HG03196 (cell line): ENCODE measurements around the gene DALRD3.
"Not testable (repeated sequence)": the region's sequence is repeated elsewhere in the genome, so short reads cannot be mapped to it uniquely, and the experiment has no call there.

Experiments used
- ATAC-seq: cut with Tn5 transposase; IDR thresholded peaks from one replicate; pipeline ENCODE4 v1.9.1; 2021; ENCODE audit not compliant: unreplicated experiment

DALRD3 gene

DNA sequence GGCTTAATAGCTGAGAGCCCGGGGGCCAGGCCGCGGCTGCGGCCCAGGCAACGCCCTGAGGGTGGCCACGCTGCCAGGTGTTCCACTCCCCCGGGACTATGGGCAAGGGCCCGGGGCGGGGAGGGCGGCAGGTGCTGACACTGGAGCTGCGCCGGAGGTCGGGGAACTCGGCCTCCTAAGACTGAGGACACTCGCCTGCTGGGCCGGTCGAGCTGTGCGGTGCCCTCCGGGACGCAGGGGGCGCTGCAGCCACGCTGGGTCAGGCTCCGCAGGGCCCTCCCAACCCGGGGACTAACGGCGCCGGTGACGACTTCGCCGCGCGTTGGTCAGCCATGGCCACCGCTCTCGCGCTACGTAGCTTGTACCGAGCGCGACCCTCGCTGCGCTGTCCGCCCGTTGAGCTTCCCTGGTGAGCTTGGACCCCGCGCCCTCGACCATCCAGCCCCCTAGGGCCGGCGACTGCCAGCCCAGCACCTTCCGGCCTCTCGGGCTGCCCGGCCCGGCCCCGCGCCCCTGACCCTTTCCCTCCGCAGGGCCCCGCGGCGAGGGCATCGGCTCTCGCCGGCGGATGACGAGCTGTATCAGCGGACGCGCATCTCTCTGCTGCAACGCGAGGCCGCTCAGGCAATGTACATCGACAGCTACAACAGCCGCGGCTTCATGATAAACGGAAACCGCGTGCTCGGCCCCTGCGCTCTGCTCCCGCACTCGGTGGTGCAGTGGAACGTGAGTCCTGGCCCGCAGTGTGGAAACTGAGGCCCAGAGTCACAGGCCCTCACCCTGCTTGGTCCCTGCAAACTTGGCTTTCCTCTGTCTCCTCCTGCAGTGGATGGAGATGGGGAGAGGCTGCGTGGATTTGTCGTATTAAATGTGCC lies 3.7 kb upstream of the DALRD3 start, which contains the start of gene NDUFAF3:
NDUFAF3 (plus strand) TSS at position 309 of the 875 bp plus-strand sequence; CDS start at position 333, 24 bp downstream.
- ATAC-seq: peak; percentile 48

DNA sequence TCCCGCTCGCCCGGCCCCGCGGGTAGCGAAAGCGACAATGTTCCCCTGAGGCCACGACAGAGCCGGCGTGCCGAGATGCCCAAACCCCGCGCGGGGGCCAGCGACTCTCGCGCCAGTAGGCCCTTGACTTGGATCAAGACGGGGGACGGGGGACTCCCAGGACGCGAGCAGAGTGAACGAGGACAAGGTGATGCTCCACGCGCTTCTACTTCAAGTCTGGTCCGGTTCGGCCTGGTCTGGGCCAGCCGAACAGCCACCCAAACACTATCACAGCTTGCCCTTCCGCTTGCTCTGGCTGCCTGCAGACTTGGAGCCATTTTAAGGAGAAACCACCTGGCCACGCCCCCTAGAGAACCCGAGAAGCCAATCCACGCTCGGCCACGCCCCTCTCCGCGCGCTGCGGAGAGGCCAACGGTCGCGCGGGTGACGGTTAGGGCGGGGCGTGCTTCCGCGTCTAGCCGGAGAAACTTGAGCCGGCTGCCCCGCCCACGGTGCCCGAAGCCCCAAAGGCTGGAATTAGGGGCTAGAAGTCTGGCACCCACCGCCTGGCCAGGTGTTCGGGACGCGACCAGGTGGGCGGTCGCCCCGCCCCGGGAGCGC lies 2.9 kb upstream of the DALRD3 start:
- ATAC-seq: peak; percentile 41

DNA sequence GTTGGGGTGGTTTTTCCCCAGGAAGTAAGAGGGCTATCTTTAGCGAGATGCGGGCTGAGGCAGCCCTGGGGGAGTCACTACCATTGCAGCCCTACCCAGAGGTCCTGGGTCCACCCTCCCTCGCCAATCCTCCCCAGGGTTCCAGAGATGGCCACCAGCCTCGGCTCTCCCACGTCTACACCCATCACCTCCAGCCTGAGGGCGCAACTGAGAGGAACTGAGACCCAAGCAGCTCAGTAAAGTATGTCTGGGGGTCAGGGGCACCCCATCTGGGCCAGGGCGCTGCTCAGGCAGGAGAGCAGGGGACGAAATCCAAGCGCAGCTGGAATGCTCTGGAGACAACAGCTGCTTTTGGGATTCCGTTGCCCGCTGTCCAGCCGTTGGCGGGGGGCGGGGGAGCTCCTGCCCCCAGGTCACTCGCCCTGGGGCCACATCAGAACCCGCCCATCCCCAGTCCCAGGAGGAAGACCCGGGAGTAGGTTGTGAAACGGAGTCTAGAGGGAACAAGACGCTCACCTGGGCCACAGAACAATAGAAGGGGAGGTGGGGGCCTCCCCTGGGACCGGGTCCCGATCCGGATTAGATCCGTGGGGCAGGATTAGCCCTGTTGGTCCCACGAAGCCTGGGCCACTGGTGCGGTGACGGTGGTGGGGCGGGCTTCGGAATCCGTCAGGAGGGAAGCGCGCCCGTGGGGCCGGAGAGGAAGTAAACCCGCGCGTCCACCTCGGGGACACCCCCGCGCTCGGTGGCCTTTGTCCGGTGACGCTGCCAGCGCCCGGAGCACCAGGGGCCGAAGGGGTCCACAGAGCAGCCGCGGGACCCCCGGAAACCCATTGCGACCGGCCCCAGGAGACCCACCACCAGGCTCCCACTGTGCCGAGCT lies 2.2 kb upstream of the DALRD3 start:
- ATAC-seq: peak; percentile 4

DNA sequence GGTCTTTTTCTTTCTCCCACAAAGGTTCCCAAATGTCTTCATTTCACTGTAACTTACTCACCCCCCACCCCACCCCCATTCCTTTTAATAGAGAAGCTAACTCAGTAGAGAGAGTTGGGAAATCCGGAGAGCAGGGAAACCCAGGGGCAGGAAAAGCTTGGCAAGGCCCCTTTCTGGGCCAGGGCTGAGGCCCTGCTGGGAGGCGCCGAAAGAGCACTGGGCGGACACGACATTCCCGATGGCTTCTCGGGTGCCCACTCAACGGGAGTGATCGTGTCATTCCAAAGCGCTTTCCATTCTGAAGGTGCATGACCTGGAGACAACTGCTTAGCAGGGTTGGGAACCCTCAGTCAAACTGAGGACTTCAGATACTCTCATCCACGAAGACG lies 1.6 kb upstream of the DALRD3 start:
- ATAC-seq: no peak

DNA sequence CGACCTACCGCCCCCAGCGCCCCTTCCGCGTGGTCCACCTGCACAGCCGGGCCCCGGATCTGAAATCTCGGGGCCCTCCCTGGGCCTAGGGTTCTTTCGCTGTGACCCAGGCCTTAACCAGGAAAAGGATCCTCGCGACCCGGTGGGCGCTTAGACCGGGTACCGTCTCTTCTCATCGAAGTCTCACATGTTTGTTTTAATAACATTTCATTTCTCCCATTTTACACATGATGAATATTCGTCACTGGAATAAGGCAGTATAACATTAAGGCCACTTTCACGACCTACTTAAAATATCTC lies 277 bp upstream of the DALRD3 start:
- no peak for ATAC-seq

DNA sequence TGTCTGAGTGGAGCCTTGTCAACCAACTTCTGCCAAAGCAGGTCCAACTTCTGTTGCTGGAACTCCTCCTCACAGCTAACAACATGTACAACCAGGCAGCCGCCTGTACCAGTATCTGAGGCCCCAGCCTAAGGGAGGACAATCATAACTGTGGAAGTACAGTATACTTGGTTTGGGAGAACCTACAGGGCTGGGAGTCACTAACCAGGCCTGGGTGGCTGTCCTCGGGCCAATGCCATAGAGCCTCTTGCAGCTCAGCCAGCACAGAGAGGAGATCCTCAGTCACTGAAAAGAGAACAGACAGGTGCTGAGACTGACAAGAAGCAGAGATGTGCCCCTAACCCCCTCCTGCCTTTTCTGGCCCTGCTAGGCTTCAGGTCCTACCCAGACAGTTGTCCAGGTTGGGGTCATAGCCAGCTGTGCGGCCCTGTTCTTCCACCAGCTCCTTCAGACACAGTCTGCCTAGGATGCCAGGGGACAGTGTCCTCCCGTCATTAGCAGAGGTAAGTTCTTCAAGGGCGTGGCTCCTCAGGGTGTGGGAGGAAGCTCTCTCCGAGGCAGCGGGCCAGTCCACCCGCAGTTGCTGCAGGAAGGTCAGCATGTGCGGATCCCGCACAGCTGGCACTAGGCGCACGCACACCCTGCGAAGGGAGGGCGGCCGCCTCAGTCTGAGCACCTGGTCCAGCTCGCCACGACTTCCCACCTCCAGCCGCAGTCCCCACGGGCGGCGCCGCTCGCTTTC lies 980 bp downstream of the DALRD3 start:
- no peak for ATAC-seq

DNA sequence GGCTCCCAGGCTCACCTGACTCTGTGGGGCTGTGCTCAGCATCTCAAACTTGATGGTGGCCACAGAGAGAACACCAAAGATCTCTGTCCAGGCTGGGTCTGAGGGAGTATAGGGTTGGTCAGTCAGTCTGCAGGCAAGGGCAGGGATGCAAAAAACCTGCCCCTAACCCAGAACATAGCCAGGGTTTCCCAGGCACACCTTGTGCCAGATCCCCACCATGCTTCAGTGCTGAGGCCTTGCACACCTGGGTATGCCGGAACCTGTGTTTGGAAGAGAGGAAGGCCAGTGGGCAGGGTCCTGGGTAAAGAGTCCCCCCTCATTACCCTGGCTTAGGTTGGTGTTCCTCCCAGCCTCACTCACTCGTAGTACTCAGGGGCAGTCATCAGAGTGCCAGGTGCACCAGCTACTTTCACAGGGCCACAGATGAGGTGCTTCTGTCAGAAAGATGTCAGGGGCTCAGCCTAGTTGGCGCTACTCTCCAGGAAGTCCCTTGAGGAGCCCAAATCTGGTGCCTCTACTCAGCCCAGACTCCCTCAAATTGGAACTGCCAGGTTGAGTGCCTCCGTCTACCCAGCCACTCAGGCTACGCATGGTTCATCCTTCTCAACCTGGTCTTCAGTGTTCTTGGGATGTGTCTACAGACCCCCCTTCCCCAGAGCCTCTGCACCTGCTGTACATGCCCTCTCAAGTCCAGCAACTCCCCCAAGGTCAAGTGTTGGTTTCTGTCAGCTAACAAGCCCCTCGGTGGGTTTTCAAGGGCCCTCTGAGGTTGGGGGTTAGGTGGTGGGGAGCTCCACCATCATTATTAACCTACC lies 1.8 kb downstream of the DALRD3 start:
- ATAC-seq: no peak

DNA sequence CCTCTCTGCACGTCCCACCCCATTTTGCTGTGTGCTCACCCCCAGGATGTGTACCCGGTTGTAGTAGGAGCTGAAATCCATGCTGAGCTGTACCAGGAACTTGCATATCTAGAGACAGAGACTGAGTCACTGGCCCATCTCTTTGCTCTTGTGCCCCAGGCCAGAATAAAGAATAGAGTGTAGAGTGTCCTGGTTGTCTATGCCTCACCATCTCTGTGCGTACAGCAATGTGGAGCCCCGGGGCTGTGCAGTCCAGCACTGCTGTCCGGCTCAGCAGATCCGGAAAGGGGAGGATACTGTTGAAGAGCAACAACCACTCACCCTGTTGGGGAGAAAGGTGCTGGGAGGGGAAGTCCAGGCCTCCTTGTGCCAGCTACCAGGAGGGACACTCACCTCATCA lies 2.6 kb downstream of the DALRD3 start:
- no peak for ATAC-seq

DNA sequence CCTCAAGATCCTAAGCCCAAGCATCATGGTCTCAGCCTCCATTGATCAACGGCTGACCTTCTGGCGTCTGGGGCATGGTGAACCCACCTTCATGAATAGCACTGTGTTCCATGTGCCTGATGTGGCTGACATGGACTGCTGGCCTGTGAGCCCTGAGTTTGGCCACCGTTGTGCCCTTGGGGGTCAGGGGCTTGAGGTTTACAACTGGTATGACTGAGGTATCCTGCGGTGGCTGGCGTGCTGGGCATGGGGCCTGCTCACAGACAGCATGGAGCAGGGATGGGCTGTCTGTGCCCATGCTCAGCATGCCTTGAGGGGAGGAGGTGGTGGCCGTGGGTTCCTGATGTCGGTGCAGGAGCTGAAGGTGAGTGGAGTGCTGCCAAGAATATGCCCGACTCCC lies 3.3 kb downstream of the DALRD3 start:
- no peak for ATAC-seq

DNA sequence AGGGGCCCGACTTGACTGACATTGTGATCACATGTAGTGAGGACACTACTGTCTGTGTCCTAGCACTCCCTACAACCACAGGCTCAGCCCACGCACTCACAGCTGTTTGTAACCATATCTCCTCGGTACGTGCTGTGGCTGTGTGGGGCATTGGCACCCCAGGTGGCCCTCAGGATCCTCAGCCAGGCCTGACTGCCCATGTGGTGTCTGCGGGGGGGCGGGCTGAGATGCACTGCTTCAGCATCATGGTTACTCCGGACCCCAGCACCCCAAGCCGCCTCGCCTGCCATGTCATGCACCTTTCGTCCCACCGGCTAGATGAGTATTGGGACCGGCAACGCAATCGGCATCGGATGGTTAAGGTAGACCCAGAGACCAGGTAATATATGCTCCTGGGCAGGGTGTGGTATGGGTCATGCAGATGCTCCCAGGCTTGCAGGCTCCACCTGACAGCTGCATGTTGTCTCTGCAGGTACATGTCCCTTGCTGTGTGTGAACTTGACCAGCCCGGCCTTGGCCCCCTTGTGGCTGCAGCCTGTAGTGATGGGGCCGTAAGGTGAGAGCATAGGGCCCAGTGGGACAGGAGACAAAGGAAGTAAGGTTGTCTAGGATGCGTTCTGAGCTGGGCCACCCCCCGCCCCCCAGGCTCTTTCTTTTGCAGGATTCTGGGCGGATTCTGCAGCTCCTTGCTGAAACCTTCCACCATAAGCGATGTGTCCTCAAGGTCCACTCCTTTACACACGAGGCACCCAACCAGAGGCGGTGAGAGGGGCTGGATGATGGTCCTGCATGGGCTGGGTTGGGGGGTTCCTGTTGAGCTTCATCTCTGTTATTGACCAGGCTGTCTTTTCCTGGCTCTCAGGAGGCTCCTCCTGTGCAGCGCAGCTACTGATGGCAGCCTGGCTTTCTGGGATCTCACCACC lies 4.4 kb downstream of the DALRD3 start:
- no peak for ATAC-seq

DNA sequence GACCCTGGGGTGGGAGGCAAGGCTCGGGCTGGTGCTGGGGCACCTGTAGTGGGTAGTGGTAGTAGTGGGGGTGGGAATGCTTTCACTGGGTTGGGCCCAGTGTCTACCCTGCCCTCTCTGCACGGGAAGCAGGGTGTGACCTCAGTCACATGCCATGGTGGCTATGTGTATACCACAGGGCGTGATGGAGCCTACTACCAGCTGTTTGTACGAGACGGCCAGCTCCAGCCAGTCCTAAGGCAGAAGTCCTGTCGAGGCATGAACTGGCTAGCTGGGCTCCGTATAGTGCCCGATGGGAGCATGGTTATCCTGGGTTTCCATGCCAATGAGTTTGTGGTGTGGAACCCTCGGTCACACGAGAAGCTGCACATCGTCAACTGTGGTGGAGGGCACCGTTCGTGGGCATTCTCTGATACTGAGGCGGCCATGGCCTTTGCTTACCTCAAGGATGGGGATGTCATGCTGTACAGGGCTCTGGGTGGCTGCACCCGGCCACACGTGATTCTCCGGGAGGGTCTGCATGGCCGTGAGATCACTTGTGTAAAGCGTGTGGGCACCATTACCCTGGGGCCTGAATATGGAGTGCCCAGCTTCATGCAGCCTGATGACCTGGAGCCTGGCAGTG lies 5.2 kb downstream of the DALRD3 start:
- ATAC-seq: no peak

DNA sequence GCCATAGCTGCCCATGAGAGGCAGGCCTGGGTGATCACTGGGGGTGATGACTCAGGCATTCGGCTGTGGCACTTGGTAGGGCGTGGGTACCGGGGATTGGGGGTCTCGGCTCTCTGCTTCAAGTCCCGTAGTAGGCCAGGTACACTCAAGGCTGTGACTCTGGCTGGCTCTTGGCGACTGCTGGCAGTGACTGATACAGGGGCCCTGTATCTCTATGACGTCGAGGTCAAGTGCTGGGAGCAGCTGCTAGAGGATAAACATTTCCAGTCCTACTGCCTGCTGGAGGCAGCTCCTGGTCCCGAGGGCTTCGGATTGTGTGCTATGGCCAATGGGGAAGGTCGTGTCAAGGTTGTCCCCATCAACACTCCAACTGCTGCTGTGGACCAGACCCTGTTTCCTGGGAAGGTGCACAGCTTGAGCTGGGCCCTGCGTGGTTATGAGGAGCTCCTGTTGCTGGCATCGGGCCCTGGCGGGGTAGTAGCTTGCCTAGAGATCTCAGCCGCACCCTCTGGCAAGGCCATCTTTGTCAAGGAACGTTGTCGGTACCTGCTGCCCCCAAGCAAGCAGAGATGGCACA lies 5.9 kb downstream of the DALRD3 start:
- no peak for ATAC-seq

DNA sequence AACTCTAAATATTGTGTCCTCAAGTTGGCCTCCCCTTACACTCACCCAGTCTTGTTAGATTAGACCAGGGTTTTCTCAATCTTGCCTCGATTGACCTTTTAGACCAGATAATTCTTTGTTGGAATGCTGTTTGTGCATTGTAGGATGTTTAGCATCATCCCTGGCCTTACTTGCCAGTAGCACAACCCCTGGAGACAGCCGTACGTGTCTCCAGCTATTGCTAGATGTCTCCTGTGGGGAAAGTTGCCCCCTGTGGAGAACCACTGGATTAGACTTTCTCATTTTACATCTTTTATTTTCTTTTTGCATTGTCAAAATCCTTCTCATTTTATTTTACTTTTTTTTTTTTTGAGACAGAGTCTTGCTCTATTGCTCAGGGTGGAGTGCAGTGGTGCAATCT lies 9.0 kb downstream of the DALRD3 start:
- ATAC-seq: no peak

DNA sequence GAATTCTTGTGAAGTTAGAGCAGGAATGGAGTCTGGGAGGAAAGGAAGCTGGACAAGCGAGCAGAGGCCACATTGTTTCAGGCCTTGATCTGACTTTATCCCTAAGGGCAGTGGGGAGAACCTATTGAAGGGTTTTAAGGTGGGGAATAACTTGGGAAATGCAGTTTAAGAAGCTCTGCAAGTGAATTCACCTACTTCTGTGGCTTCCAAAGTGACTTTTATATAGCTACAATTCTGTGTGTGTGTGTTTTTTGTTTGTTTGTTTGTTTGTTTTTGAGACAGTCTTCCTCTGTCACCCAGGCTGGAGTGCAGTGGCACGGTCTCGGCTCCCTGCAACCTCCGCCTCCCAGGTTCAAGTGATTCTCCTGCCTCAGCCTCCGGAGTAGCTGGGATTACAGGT lies 9.8 kb downstream of the DALRD3 start:
- ATAC-seq: not testable (repeated sequence)

DNA sequence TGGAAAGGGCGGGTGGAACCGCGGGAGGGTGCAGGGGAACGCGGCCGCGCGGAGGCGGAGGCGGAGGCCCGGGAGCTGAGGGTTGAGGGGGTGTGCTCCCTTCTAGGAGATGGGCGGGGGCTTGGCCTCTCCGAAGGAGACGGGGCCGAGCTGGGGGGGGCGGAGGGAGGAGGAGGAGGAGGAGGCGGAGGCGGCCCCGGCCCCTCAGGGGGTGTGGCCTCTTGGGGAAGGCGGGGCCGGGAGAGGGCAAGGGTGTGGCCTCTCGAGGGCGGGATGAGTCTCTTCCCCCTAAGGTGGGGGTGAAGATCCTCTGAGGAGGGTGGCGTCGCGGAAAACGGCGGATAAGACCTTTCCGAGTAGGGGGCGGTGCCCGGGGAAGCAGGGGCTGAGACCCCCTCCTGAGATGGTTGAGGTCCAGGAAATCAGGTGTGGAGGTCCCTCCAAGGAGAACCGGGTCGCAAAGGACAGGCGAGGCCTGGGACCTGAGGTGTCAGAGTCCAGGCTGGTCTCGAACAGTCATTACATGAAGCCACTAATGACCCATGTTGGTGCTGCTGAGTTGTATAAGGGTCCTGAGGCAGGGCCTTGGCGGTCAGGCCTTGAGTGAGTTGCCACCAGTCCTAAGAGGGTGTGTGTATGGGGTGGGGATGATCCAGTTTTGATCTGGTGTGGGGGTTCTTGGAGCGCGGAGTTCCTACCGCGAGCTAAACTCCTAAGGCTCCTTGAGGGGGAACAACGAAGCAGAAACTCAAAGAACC lies 10.4 kb downstream of the DALRD3 start:
- ATAC-seq: peak; percentile 40

DNA sequence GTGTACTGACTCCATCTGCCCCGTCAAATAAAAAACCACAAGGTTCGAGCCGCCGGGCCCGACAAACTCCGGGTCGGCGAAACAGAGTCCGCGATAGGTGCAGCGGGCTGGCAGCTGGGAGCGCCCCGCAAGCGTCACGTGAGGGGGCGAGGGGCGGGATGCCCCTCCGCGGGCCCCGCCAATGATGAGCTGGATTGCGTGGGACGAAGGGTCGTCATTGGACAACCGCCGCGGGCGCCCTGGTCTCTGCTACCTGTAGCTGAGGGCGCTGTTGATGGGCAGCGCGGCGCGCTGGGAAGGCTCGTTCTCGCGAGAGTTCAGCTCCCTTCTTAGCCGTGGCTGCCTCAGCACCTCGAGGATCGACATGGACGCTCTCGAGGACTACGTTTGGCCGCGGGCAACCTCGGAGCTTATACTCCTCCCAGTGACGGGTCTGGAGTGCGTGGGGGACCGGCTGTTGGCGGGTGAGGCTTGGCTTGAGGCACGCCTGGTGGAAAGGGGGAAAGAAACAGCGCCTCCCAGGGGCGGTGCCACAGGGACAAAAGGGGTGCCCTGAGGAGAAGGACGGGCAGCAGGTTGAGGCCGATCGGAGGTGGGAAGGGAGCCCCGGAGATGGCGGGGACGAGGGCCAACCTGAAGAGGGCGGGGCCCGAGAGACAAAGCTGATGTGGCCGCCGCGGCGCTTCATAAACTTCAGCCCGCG lies 11.2 kb downstream of the DALRD3 start, which contains the start of gene WDR6:
WDR6 (plus strand) TSS at position 324 of the 703 bp plus-strand sequence; CDS start at position 365, 41 bp downstream.
- ATAC-seq: peak; percentile 80
